Progenitor cell of endocrine pancreas (in vitro differentiated cells): ENCODE results near the gene PIMREG. TPM values are rescaled to one million over a fixed set of nuclear protein-coding genes. Genes with fewer than 3 reads are reported as not detected.
"Not testable (repeated sequence)": the region's sequence is repeated elsewhere in the genome, so short reads cannot be mapped to it uniquely, and the experiment has no call there.

Experiments used
- DNase-seq: peaks from one replicate; pipeline ENCODE4 v3.0.0; 2021; ENCODE audit warnings: low spot score; ENCODE audit not compliant: unreplicated experiment
- H3K27ac Mint-ChIP-seq: 2 replicates; pipeline ENCODE4 v1.8.0; 2021; ENCODE audit warnings: mild to moderate bottlenecking, moderate library complexity, mixed read lengths
- H3K27me3 Mint-ChIP-seq: 2 replicates; pipeline ENCODE4 v1.8.0; 2021; ENCODE audit warnings: mixed read lengths
- H3K36me3 Mint-ChIP-seq: 2 replicates; pipeline ENCODE4 v1.8.0; 2022; ENCODE audit warnings: mixed read lengths; ENCODE audit not compliant: insufficient read depth
- H3K4me1 Mint-ChIP-seq: 2 replicates; pipeline ENCODE4 v1.8.0; 2021; ENCODE audit warnings: low read depth, mixed read lengths
- H3K4me3 Mint-ChIP-seq: 2 replicates; pipeline ENCODE4 v1.8.0; 2021; ENCODE audit warnings: low read depth, mild to moderate bottlenecking, moderate library complexity, mixed read lengths
- H3K9me3 Mint-ChIP-seq: 2 replicates; pipeline ENCODE4 v1.8.0; 2021; ENCODE audit warnings: low read depth, mixed read lengths
- total RNA-seq: library from RNA; stranded (reverse); gene quantifications from 2 replicates; pipeline ENCODE4 v1.2.1, GENCODE V29; 2021
- TF ChIP-seq, protein P1 (sequence below): fragments of 200-600 bp; sonication (generic); IDR thresholded peaks from one replicate; pipeline ENCODE4 v1.5.0; 2021; ENCODE audit warnings: antibody characterized with exemption, mild to moderate bottlenecking; ENCODE audit not compliant: unreplicated experiment

The PIMREG gene
- total RNA-seq, 1 donor from 2014 or later, result 13.8 TPM

DNA sequence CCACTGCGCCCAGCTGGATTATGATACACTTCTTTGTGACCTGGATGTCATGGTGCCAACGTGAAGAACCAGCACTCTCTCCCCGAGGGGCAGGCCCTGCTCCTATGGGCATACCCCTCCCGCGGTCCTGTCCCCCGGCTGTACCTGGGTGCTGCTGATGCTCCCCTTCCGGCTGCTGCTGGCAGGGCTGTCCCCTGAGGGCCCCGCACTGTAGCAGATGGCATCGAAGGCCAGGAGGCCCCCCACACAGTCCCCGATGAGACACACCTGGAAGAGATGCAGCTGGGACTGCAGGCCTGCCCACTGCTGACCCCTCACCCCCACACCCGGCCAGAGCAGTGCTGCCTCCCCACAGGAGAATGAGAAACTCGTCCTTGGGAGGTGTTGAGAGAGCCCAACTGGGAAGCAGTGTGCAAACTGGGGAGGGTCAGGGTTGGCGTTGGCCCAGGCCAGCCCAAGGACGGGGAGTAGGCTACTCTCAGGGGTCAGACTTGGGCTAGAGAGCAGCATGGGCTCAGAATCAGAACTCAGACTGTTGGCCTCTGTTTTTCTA lies 33.7 kb downstream of the PIMREG start:
- no peak overlapping the region for H3K27ac Mint-ChIP-seq
- H3K4me1 Mint-ChIP-seq, result peaks cover 15% of the 10 kb centered on the region
- TF ChIP-seq, protein P1, sequence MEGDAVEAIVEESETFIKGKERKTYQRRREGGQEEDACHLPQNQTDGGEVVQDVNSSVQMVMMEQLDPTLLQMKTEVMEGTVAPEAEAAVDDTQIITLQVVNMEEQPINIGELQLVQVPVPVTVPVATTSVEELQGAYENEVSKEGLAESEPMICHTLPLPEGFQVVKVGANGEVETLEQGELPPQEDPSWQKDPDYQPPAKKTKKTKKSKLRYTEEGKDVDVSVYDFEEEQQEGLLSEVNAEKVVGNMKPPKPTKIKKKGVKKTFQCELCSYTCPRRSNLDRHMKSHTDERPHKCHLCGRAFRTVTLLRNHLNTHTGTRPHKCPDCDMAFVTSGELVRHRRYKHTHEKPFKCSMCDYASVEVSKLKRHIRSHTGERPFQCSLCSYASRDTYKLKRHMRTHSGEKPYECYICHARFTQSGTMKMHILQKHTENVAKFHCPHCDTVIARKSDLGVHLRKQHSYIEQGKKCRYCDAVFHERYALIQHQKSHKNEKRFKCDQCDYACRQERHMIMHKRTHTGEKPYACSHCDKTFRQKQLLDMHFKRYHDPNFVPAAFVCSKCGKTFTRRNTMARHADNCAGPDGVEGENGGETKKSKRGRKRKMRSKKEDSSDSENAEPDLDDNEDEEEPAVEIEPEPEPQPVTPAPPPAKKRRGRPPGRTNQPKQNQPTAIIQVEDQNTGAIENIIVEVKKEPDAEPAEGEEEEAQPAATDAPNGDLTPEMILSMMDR, result no peak
- H3K4me3 Mint-ChIP-seq, result no peak overlapping the region
- no peaks in the 10 kb centered on the region for H3K36me3 Mint-ChIP-seq
- no peaks in the 10 kb centered on the region for H3K27me3 Mint-ChIP-seq
- no peaks in the 10 kb centered on the region for H3K9me3 Mint-ChIP-seq
- DNase-seq, result no peak

DNA sequence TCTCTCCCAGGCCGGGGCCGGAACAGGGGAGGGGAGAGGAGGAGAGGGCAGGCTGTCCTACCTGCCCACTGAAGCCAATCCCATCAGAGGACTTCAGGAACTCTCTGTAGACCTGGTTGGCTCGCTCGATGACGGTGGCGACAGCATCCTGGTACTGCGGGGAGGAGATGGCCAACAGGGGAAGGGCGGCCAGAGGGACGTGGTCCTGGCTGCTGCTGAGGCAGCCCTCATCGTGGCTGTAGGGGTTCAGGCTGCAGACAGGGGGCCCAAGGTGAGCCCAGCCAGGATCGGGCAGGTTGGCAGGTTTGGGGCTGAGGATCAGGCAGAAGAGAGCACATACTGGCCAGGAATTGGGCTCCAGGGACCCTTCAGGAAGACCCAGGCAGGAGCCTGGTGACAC lies 34.2 kb downstream of the PIMREG start:
- no peaks in the 10 kb centered on the region for H3K27me3 Mint-ChIP-seq
- no peak overlapping the region for H3K4me3 Mint-ChIP-seq
- peaks cover 12% of the 10 kb centered on the region for H3K4me1 Mint-ChIP-seq
- no peaks in the 10 kb centered on the region for H3K36me3 Mint-ChIP-seq
- no peaks in the 10 kb centered on the region for H3K9me3 Mint-ChIP-seq
- no peak overlapping the region for H3K27ac Mint-ChIP-seq
- no peak for DNase-seq
- TF ChIP-seq, protein P1, result no peak

DNA sequence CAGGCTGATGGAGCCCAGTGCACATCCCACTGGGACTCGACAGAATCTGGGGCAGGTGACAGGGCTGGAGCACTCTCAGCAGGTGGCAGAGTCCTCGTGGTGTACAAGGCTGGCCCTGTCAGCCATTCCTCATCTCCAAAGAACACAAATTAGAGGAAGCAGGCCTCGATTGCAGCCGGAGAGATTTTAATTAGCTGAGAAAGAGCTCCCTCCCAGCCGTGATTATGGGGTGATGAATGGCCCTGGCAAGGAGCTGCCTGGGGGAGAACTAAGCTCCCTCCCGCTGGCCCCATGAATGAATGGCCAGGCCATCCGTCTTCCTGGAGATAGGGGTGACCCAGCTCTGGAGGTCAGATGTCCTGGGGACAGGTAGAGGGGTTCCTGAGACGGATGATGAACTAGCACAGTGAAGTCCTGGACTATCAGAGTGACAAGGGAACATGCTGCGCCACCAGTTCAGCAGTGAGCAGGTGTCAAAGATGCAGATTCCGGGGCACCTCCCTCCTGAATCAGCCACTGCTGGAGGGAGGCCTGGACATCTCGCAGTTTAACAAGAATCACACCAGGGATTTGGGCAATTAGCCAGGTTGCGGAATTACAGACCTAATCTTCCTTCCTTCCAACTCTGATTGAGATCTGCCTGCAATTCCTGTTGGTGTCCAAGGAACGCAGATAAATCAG lies 35.5 kb downstream of the PIMREG start:
- Mint-ChIP-seq H3K4me1 (peaks cover 12% of the 10 kb centered on the region), H3K9me3 (no peaks in the 10 kb centered on the region), H3K36me3 (no peaks in the 10 kb centered on the region), H3K27ac (no peak overlapping the region), H3K27me3 (peaks cover 5% of the 10 kb centered on the region), H3K4me3 (no peak overlapping the region)
- TF ChIP-seq, protein P1, result no peak
- no peak for DNase-seq

DNA sequence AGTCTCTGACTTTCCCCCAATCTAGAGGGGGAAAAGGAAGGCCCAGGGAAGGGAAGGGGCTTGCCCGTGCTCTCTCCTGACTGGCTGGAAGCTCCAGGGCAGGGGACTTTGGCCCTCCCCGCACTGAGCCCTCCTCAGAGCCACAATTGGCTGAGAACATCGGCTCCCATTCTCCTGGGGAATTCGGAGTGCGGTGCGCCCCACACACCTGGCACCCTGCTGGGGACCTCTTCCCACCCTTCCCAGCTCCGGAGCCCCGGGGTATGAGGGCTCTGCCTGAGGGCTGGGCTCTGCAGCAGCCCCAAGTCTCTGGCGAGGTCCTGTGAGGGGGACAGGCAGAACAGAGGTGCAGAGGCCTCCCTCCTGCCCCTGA lies 36.0 kb downstream of the PIMREG start:
- no peaks in the 10 kb centered on the region for H3K9me3 Mint-ChIP-seq
- no peak overlapping the region for H3K27ac Mint-ChIP-seq
- peaks cover 7% of the 10 kb centered on the region for H3K27me3 Mint-ChIP-seq
- H3K4me1 Mint-ChIP-seq, result peaks cover 8% of the 10 kb centered on the region
- DNase-seq, result no peak
- TF ChIP-seq, protein P1, result no peak
- no peak overlapping the region for H3K4me3 Mint-ChIP-seq
- H3K36me3 Mint-ChIP-seq, result no peaks in the 10 kb centered on the region

DNA sequence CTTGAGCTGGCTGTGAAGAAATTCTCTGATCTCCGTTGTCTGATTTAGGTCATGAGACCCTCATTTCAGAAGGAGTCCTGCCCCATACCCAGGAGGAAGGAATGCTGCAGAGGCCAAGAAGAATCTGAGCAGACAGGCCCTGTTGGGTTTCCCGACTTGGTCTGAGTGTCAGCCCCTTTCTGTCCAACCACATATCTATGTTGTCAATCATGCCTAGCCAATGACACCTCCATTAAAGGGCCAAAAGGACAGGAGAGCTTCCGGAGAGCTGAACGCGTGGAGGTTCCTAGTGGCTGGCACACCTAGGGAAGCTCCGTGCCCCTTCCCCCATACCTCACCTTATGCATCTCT lies 37.8 kb downstream of the PIMREG start:
- no peaks in the 10 kb centered on the region for H3K9me3 Mint-ChIP-seq
- H3K27ac Mint-ChIP-seq, result no peak overlapping the region
- no peak for DNase-seq
- no peak overlapping the region for H3K4me3 Mint-ChIP-seq
- H3K36me3 Mint-ChIP-seq, result no peaks in the 10 kb centered on the region
- TF ChIP-seq, protein P1, result no peak
- H3K27me3 Mint-ChIP-seq, result peaks cover 18% of the 10 kb centered on the region
- peaks cover 8% of the 10 kb centered on the region for H3K4me1 Mint-ChIP-seq

DNA sequence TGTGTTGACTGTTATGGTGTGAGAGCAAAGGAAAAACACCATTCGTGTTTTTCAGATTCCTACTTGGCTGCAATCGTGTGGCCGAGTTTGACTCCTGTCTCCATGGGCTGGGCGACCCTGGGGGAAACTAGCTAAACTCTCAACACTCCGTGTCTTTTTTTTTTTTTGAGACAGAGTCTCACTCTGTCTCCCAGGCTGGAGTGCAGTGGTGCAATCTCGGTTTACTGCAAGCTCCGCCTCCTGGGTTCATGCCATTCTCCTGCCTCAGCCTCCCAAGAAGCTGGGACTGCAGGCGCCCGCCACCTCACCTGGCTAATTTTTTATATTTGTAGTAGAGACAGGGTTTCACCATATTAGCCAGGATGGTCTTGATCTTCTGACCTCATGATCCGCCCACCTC lies 38.5 kb downstream of the PIMREG start:
- peaks cover 19% of the 10 kb centered on the region for H3K27me3 Mint-ChIP-seq
- not testable (repeated sequence) for H3K9me3 Mint-ChIP-seq

More for the DNA sequence above, 38.5 kb downstream of the PIMREG start:
- H3K27ac Mint-ChIP-seq, H3K36me3 Mint-ChIP-seq, DNase-seq, H3K4me1 Mint-ChIP-seq, H3K4me3 Mint-ChIP-seq: not testable (repeated sequence)
